GM19351 (cell line): ENCODE results near the gene ROBO2.

Experiments
- ATAC-seq: cut with Tn5 transposase; IDR thresholded peaks from one replicate; pipeline ENCODE4 v1.9.1; 2021; ENCODE audit warnings: mild to moderate bottlenecking, moderate library complexity; ENCODE audit not compliant: unreplicated experiment

Gene ROBO2

DNA sequence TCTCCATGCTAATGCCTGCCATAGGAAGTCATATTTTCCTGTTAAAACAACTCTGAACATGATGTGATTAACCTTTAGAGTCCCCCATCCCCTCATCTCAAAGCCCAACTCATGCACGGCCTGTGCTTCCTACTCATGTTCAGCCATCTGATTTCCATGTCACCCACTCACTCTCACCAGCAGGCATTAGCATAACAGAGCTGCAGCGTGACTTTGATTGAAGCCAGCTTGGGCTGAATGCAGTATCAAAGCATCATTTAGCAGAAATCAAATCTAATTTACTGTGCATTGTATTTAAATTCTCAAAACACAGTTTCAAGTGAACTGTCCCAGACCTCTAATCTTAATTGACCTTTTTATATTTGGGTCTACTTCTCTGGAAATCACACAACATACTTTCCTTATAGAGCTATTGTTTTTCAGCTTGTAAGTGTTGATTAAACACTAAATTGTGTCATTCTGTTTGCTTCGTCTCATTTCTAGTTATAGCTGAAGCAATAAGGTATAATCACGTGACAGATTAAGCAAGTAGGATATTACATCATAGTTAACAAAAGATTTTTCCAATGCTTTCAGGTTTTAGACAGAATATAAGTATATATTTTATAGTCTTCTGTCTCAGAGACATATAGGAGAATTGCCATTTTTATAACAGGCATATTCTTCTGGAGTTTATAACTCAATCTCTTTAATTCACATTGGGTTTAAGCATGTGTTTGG, 501.5 kb downstream of the ROBO2 start:
- no peak for ATAC-seq

- no peak for ATAC-seq
These were observed 506.3 kb downstream of the ROBO2 start for GRCh38 chr3:77546246-77546645.

- ATAC-seq, result no peak
These were observed 509.1 kb downstream of the ROBO2 start for GRCh38 chr3:77549034-77549433.

DNA sequence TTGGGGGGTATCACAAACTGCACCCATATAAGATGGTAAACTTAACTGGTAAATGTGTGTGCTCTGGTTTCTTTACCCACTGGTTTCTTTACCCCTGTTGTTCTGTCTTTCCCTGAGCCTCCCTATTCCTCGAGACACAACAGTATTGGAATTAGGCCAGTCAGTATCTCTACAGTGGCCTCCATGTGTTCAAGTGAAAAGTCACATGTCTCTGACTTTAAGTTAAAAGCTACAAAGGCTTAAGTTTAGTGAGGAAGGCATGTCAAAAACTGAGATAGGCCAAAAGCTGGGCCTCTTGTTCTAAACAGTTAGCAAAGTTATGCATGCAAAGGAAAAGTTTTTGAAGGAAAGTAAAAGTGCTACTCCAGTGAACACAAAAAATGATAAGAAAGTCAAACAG, 513.3 kb downstream of the ROBO2 start:
- no peak for ATAC-seq

- ATAC-seq, result no peak
These were observed 522.2 kb downstream of the ROBO2 start for GRCh38 chr3:77562089-77562488.

DNA sequence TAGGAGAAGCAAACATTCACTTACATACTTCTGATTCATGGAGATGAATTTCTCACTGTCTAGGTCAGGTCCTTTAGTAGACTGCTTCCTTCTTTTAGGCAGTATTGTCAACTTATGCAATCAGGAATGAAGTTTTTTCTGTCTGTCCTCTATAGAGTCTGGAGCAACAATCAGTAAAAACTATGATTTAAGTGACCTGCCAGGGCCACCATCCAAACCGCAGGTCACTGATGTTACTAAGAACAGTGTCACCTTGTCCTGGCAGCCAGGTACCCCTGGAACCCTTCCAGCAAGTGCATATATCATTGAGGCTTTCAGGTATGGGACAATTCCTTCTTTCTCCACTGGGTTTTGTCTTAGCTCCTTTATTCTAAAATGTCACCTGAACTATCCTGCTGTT, 523.1 kb downstream of the ROBO2 start:
- ATAC-seq, result no peak

DNA sequence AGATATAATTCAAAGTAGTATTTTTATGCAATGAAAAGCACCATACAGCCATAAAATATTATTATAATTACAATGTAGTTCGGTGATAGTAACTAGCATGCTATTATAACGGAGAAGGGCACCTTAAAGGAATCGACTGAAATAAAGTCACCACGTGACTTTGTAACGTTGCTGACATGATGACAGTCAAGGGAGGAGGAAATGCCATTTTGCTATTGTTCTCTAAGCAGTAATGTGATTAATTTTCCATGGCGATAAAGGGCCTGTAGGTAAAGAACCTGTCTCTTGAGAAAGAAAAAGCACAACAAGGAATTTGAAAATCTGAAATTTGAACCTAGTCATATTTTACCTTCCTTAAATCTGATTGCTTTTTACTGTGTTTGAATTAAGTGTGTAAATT, 526.2 kb downstream of the ROBO2 start:
- no peak for ATAC-seq

GRCh38 chr3:77571971-77572715, 532.2 kb downstream of the ROBO2 start:
- no peak for ATAC-seq

DNA sequence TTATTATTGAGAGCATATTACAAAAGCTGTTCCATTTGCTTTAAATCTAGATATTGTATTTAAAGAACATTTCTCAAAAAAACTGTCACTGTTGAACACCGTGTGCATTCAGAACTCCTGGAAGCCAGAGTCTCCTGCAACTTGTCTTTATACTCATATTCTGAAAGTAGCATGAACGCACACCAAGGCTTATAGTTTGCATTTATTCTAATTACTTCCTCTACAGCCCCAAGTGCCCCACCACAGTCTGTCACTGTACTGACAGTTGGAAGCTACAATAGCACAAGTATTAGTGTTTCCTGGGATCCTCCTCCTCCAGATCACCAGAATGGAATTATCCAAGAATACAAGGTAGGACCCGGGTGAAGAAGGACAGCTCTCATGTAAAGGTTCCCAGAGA, 537.4 kb downstream of the ROBO2 start:
- ATAC-seq, result no peak

DNA sequence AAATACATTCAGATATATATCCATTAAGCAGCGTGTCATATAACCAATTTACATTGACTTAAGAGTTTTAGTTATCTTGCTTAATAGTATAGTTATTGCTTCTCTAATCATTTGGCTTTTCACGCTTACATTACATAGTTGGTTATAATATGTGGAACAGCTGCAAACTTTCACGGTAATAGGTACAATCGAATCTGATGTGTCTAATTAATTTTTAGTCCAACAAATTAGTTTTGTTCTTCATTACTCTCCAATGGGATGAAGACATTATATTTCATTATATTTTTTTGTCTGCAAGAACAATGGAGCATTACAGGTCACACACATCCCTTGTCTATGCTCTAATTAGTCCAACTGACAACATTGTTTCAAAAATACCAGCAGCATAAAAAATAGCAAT, 546.3 kb downstream of the ROBO2 start:
- ATAC-seq, result no peak

- no peak for ATAC-seq
These were observed 549.0 kb downstream of the ROBO2 start for GRCh38 chr3:77588863-77589262.

DNA sequence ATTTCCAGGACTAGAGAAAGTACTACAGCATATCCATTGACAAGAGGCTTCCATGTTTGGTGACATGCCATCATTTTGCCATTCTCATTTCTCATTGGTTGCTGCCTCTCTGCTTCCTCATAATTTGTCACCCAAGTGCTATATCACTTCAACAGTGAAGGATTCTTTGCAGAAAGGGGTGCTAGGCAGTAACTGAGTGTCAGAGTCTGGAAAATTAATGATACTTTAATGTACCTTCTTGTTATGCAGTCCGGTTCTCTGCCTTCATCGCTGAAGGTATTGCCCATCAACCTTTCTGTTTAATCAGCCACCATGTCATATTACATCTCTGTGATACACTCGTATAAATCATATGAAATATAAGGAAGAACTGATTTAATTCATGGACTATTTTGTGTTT, 550.3 kb downstream of the ROBO2 start:
- ATAC-seq, result no peak

GRCh38 chr3:77595371-77595870, 555.5 kb downstream of the ROBO2 start:
- no peak for ATAC-seq

DNA sequence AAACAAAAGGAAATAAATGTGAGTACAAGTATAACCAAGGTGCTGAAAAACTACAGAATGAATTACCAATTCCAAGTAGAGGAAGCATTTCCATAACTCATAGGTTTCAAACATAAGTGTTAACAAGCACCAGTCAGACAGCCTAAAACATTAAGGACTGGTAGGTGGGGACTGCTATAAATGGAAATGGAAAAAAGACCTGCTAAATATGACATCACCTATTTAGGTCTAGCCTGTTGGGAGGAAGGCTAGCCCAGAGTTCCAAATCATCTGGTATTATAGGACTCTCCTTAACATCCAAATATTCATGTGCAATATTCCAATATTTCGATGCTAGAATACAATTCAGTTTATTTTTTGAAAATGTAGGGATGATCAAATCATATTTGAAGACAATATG, 560.0 kb downstream of the ROBO2 start:
- ATAC-seq, result no peak

- ATAC-seq, result no peak
These were observed 562.0 kb downstream of the ROBO2 start for GRCh38 chr3:77601823-77602415.

GRCh38 chr3:77602722-77603121, 562.8 kb downstream of the ROBO2 start:
- no peak for ATAC-seq

DNA sequence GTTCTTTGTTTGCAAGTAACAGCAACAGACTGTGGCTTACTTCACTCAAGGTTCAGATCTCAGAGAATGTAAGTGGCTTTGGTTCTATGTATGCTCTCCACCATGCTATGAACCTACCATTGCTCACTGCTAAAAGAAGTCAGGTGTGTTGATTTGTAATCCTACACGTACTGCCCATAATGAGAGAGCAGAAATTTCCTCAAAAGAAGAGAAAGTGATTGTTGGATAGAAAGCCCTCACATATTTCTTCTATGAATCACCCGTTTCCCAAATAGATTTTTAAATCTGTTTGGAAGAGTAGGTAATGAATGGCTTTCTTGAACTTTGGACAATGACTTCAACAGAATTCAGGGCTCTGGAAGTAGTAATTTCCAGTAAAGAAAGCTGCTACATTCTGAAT, 565.4 kb downstream of the ROBO2 start:
- no peak for ATAC-seq

GRCh38 chr3:77605865-77606264, 566.0 kb downstream of the ROBO2 start:
- no peak for ATAC-seq

GRCh38 chr3:77606372-77606771, 566.5 kb downstream of the ROBO2 start:
- no peak for ATAC-seq

GRCh38 chr3:77618686-77619085, 578.8 kb downstream of the ROBO2 start:
- no peak for ATAC-seq

GRCh38 chr3:77620009-77620408, 580.1 kb downstream of the ROBO2 start:
- no peak for ATAC-seq

DNA sequence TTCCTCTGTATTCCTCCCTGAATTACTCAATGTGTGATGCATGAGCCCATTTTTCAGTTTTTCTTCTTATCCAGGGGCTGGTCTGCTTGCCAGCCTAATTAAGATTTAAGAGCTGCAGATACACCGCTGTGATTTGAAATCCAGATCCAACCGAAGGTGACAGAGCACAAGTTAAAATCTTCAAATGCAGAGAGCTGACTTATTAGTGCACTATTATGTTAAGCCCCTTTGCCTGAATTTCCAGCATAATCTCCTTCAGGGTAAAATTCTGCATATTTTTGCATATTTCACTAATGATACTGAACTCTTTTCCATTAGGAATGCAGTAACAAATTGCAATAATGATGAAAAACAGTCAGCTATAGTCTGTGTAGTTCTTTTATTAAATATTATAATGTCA, 583.6 kb downstream of the ROBO2 start:
- no peak for ATAC-seq
